ENCODE measurements around the gene BLTP2. TPM values are rescaled to one million over a fixed set of nuclear protein-coding genes. Genes with fewer than 3 reads are reported as not detected.

The BLTP2 gene
- total and polyA plus RNA-seq, 2 of the 13 experiments (the other 11 are each of a cell fraction or from before 2014, with no cell fraction given) = 66.7 to 80.9 TPM

DNA sequence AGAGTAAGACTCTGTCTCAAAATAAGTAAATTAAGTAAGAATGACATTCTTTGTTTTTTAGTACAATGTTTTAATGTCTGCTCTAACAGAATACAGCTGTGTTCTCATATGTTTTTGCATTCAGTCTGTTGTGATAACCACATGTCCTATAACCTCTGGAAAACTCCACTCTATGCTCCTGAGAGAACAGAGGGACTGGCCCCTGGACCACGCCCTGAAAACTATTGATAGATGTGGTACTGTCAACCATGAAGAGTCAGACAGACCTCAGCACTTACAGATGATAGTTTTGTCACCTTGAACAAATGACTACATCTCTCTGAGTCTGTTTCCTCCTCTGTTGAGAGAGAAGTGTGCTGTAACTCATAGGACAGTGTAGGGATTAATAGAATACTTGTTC lies 25.0 kb upstream of the BLTP2 start (continued):
- TF ChIP-seq, protein P1, sequence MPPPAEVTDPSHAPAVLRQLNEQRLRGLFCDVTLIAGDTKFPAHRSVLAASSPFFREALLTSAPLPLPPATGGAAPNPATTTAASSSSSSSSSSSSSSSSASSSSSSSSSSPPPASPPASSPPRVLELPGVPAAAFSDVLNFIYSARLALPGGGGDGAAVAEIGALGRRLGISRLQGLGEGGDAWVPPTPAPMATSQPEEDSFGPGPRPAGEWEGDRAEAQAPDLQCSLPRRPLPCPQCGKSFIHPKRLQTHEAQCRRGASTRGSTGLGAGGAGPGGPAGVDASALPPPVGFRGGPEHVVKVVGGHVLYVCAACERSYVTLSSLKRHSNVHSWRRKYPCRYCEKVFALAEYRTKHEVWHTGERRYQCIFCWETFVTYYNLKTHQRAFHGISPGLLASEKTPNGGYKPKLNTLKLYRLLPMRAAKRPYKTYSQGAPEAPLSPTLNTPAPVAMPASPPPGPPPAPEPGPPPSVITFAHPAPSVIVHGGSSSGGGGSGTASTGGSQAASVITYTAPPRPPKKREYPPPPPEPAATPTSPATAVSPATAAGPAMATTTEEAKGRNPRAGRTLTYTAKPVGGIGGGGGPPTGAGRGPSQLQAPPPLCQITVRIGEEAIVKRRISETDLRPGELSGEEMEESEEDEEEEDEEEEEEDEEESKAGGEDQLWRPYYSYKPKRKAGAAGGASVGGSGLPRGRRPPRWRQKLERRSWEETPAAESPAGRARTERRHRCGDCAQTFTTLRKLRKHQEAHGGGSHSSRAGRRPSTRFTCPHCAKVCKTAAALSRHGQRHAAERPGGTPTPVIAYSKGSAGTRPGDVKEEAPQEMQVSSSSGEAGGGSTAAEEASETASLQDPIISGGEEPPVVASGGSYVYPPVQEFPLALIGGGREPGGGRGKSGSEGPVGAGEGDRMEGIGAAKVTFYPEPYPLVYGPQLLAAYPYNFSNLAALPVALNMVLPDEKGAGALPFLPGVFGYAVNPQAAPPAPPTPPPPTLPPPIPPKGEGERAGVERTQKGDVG (CRISPR knock-in tag; IDR thresholded peaks at IDR 0.05; ENCODE audit: borderline replicate concordance) = no peak

DNA sequence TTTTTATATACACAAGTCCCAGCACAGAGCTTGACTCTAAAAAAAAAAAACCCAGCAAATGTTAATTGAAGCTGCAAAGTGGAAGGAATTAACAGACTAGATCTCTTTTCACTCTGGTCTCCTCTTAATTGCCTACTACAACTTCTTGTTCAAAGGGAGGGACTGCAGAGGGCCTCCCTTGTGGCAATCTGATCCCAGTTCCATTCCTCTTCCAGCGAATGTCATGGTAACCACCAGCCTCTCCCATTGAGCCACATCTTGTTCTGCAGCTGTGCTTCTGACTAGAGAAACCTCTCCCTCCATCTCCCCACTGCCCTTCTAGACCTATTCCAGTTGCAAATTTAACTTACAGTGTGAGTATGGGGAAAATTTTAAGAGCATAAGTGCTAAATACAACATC lies 22.9 kb upstream of the BLTP2 start:
- no peaks in the 10 kb centered on the region for H3K9me3 ChIP-seq (ENCODE audit: low read length)
- peaks cover 55% of the 10 kb centered on the region for H3K79me2 ChIP-seq (ENCODE audit: insufficient read depth, low read length)
- no peak overlapping the region for H3K4me2 ChIP-seq (ENCODE audit: low read depth, low read length)
- no TSS peak for BruUV-seq (replicated peaks)
- CTCF ChIA-PET (ENCODE audit: low intra/inter-chr PET ratio, low total read pairs) = no interaction called here
- no peak overlapping the region for H3K9ac ChIP-seq (ENCODE audit: insufficient read depth, low read depth, low read length)
- no peak for FAIRE-seq
- in situ Hi-C loops (cut with HindIII; ENCODE audit: extremely low pct_ligation_motif_present, low pct_unique_long_range_greater_than_20kb) (no loop called here), intact Hi-C loops (cut with micrococcal nuclease; ENCODE audit: unreplicated experiment) (no loop called here)
- ATAC-seq = no peak
- no peak overlapping the region for H3K4me3 ChIP-seq (replicated peaks in 1 of 3; ENCODE audit: insufficient read depth in 1 of 3, low read depth in 2 of 3, low read length in 3 of 3)
- H3K36me3 ChIP-seq (replicated peaks in 1 of 2; ENCODE audit: control insufficient read depth in 1 of 2, insufficient read depth in 2 of 2, low read length in 2 of 2) = peaks cover 16 to 63% of the 10 kb centered on the region in 2 experiments
- TF ChIP-seq, protein P2, sequence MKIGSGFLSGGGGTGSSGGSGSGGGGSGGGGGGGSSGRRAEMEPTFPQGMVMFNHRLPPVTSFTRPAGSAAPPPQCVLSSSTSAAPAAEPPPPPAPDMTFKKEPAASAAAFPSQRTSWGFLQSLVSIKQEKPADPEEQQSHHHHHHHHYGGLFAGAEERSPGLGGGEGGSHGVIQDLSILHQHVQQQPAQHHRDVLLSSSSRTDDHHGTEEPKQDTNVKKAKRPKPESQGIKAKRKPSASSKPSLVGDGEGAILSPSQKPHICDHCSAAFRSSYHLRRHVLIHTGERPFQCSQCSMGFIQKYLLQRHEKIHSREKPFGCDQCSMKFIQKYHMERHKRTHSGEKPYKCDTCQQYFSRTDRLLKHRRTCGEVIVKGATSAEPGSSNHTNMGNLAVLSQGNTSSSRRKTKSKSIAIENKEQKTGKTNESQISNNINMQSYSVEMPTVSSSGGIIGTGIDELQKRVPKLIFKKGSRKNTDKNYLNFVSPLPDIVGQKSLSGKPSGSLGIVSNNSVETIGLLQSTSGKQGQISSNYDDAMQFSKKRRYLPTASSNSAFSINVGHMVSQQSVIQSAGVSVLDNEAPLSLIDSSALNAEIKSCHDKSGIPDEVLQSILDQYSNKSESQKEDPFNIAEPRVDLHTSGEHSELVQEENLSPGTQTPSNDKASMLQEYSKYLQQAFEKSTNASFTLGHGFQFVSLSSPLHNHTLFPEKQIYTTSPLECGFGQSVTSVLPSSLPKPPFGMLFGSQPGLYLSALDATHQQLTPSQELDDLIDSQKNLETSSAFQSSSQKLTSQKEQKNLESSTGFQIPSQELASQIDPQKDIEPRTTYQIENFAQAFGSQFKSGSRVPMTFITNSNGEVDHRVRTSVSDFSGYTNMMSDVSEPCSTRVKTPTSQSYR (CRISPR knock-in tag; IDR thresholded peaks at IDR 0.05; ENCODE audit: borderline replicate concordance) = no peak
- no peak for TF ChIP-seq RELA (CRISPR knock-in tag; IDR thresholded peaks at IDR 0.05)
- TF ChIP-seq, protein P3, sequence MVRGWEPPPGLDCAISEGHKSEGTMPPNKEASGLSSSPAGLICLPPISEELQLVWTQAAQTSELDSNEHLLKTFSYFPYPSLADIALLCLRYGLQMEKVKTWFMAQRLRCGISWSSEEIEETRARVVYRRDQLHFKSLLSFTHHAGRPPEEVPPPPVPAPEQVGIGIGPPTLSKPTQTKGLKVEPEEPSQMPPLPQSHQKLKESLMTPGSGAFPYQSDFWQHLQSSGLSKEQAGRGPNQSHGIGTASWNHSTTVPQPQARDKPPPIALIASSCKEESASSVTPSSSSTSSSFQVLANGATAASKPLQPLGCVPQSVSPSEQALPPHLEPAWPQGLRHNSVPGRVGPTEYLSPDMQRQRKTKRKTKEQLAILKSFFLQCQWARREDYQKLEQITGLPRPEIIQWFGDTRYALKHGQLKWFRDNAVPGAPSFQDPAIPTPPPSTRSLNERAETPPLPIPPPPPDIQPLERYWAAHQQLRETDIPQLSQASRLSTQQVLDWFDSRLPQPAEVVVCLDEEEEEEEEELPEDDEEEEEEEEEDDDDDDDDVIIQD (CRISPR knock-in tag; IDR thresholded peaks at IDR 0.05; ENCODE audit: low read depth) = no peak
- TF ChIP-seq, protein P4, sequence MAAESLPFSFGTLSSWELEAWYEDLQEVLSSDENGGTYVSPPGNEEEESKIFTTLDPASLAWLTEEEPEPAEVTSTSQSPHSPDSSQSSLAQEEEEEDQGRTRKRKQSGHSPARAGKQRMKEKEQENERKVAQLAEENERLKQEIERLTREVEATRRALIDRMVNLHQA (CRISPR knock-in tag; IDR thresholded peaks at IDR 0.05) = no peak
- TF ChIP-seq ZNF431 (CRISPR knock-in tag; IDR thresholded peaks at IDR 0.05; ENCODE audit: borderline replicate concordance, low read depth) = no peak
- TF ChIP-seq, protein P5, sequence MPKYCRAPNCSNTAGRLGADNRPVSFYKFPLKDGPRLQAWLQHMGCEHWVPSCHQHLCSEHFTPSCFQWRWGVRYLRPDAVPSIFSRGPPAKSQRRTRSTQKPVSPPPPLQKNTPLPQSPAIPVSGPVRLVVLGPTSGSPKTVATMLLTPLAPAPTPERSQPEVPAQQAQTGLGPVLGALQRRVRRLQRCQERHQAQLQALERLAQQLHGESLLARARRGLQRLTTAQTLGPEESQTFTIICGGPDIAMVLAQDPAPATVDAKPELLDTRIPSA (CRISPR knock-in tag; IDR thresholded peaks at IDR 0.05; ENCODE audit: borderline replicate concordance) = no peak
- TF ChIP-seq ZNF703 (CRISPR knock-in tag; IDR thresholded peaks at IDR 0.05; ENCODE audit: borderline replicate concordance) = no peak
- no peak for TF ChIP-seq ZNF768 (CRISPR knock-in tag; IDR thresholded peaks at IDR 0.05)
- no peak overlapping the region for H3K27ac ChIP-seq (ENCODE audit: extremely low read length, insufficient read depth, low read length)
- peaks cover 32% of the 10 kb centered on the region for H3K4me1 ChIP-seq (ENCODE audit: insufficient read depth, low read length)
- POLR2A ChIA-PET = interaction anchor here (1.4 to 1.9 kb wide), 2 partner anchors 21 to 23 kb away, joined by 5 to 12 read pairs; partner anchors contain the start of gene BLTP2
- no peak overlapping the region for H2AFZ ChIP-seq (ENCODE audit: low read length)
- no peaks in the 10 kb centered on the region for H3K27me3 ChIP-seq (ENCODE audit: control insufficient read depth in 1 of 2, insufficient read depth in 2 of 2, low read length in 2 of 2)
- 100% methylated on average over 1 of the region's 1 CpG for WGBS (ENCODE audit: low lambda C conversion rate)
- H4K20me1 ChIP-seq (ENCODE audit: insufficient read depth, low read length) = no peaks in the 10 kb centered on the region; the same call in 1 of the 2 replicates
- DNase-seq (ENCODE audit: low spot score) = no peak
